Loucy (cell line): ENCODE measurements around the gene MPHOSPH8.
"Not testable (repeated sequence)": the region's sequence is repeated elsewhere in the genome, so short reads cannot be mapped to it uniquely, and the experiment has no call there.

ENCODE experiments used
- EZH2phosphoT487 ChIP-seq: fragments of 200-600 bp; IDR thresholded peaks from 2 replicates; pipeline ENCODE4 v1.6.1; 2018; ENCODE audit warnings: antibody characterized with exemption, mild to moderate bottlenecking, moderate library complexity, borderline replicate concordance
- TF ChIP-seq, protein P1 (sequence below): fragments of 200-600 bp; sonication (generic); conservative IDR thresholded peaks from 2 replicates; pipeline ENCODE4 v1.5.1; 2014; ENCODE audit warnings: mild to moderate bottlenecking, antibody characterized with exemption, low read length

DNA sequence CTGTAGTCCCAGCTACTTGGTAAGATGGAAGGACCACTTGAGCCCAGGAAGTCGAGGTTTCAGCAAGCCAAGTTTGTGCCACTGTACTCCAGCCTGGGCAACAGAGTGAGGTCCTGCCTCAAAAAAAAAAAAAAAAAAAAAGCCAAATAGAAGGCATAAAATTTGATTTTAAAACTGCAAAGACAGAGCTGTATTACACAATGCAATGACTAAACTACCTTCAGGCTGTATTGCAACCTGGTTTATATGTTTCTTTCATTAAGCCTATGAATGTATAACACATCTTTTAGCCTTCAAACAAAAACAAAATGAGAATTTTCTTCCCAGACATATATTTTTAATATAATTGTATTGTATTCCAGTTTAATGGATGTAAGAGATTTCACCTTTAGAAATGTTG is 75.6 kb downstream of the MPHOSPH8 start:
- TF ChIP-seq, protein P1, sequence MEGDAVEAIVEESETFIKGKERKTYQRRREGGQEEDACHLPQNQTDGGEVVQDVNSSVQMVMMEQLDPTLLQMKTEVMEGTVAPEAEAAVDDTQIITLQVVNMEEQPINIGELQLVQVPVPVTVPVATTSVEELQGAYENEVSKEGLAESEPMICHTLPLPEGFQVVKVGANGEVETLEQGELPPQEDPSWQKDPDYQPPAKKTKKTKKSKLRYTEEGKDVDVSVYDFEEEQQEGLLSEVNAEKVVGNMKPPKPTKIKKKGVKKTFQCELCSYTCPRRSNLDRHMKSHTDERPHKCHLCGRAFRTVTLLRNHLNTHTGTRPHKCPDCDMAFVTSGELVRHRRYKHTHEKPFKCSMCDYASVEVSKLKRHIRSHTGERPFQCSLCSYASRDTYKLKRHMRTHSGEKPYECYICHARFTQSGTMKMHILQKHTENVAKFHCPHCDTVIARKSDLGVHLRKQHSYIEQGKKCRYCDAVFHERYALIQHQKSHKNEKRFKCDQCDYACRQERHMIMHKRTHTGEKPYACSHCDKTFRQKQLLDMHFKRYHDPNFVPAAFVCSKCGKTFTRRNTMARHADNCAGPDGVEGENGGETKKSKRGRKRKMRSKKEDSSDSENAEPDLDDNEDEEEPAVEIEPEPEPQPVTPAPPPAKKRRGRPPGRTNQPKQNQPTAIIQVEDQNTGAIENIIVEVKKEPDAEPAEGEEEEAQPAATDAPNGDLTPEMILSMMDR = not testable (repeated sequence)
- TF ChIP-seq EZH2phosphoT487 = not testable (repeated sequence)
